CD4-positive, alpha-beta T cell treated with Interleukin-15 for 1 hour (primary cell): ENCODE data around the gene UBC.
"Not testable (repeated sequence)": the region's sequence is repeated elsewhere in the genome, so short reads cannot be mapped to it uniquely, and the experiment has no call there.

Source experiments
- DNase-seq: peaks from one replicate; pipeline ENCODE4 v3.0.0-alpha.2; 2020

Gene UBC

GRCh38 chr12:124913474-124914391 lies 717 bp downstream of the UBC start:
- DNase-seq, result peak; percentile 94

DNA sequence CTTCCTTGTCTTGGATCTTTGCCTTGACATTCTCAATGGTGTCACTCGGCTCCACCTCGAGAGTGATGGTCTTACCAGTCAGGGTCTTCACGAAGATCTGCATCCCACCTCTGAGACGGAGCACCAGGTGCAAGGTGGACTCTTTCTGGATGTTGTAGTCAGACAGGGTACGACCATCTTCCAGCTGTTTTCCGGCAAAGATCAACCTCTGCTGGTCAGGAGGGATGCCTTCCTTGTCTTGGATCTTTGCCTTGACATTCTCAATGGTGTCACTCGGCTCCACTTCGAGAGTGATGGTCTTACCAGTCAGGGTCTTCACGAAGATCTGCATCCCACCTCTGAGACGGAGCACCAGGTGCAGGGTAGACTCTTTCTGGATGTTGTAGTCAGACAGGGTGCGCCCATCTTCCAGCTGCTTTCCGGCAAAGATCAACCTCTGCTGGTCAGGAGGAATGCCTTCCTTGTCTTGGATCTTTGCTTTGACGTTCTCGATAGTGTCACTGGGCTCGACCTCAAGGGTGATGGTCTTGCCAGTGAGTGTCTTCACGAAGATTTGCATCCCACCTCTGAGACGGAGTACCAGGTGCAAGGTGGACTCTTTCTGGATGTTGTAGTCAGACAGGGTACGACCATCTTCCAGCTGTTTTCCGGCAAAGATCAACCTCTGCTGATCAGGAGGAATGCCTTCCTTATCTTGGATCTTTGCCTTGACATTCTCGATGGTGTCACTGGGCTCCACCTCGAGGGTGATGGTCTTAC lies 1.7 kb downstream of the UBC start:
- DNase-seq, result not testable (repeated sequence)

DNA sequence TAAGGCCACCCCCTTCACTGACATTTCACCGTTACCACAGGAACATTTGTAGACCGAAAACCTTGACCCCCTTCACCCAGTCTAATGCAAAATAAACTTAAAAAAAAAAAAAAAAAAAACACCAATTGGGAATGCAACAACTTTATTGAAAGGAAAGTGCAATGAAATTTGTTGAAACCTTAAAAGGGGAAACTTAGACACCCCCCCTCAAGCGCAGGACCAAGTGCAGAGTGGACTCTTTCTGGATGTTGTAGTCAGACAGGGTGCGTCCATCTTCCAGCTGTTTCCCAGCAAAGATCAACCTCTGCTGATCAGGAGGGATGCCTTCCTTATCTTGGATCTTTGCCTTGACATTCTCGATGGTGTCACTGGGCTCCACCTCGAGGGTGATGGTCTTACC lies 2.9 kb downstream of the UBC start:
- DNase-seq, result not testable (repeated sequence)

- DNase-seq, result no peak
Measured at GRCh38 chr12:124910561-124911478, 3.6 kb downstream of the UBC start.

- DNase-seq, result no peak
Measured at GRCh38 chr12:124909831-124910560, 4.5 kb downstream of the UBC start.

- DNase-seq, result peak; percentile 87
Measured at GRCh38 chr12:124906606-124907261, 7.7 kb downstream of the UBC start.

GRCh38 chr12:124904306-124905098 lies 9.9 kb downstream of the UBC start:
- DNase-seq, result peak; percentile 54

DNA sequence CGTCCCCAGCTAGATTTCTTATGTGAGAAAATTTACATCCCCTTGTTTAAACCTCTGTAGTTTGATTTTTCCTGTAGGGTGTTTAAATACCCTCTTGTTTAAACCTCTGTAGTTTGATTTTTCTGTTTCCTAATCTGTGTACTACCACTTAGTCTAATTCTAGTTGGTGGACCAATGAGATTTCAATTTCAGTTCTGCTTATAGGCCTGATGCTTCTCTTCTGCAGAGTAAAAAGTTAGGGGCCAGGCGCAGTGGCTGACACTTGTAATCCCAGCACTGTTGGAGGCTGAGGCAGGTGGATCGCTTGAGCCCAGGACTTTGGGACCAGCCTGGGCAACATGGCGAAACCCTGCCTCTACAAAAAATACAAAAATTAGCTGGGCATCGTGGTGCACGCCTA lies 11.5 kb downstream of the UBC start:
- no peak for DNase-seq

DNA sequence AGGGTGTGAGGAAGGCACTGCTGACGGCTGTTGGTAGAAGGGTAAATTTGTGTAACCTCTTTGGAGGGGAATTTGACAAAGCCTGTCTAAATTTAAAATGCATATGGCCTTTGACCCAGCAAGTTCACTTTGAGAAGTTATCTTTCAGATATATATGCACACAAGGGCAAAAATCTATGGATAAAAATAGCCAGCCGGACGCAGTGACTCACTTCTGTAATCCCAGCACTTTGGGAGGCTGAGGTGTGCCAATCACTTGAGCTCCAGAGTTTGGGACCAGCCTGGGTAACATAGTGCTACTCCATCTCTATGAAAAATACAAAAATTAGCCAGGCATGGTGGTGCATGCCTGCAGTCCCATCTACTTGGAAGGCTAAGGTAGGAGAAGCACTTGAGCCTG lies 13.4 kb downstream of the UBC start:
- DNase-seq, result no peak

DNA sequence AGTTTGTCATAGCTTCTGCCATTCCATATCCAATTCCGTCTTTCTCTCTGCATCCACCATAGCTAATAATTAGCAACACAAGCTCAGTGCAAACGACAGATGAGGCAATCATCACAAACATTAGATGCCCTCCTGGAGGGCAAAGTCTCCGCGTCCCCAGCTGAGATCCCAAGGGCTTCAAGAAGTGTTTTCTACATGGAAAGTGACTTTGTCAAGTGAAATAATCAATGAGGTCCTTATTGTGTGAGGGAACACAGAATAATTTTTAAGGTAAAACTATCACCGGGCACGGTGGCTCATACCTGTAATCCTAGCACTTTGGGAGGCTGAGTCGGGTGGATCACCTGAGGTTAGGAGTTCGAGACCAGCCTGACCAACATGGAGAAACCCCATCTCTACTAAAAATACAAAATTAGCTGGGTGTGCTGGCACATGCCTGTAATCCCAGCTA lies 14.1 kb downstream of the UBC start:
- DNase-seq, result not testable (repeated sequence)

DNA sequence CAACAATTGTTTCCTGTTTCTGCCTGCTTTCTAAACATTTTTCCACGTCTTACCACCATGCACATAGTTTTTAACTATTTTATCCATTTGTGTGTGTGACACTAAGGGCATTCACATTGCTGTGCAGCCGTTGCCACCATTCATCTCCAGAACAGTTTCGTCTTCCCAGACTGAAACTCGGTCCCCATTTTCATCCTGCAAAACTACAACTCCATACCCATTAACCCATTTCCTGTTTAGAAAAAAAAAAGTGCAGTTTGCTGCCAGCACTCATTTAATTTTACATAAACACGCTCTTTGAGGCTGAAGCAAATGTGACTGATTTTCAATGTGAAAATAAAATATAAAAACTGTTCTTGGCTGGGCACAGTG lies 15.5 kb downstream of the UBC start:
- no peak for DNase-seq

- DNase-seq, result peak; percentile 61
Measured at GRCh38 chr12:124898200-124898922, 16.1 kb downstream of the UBC start.

DNA sequence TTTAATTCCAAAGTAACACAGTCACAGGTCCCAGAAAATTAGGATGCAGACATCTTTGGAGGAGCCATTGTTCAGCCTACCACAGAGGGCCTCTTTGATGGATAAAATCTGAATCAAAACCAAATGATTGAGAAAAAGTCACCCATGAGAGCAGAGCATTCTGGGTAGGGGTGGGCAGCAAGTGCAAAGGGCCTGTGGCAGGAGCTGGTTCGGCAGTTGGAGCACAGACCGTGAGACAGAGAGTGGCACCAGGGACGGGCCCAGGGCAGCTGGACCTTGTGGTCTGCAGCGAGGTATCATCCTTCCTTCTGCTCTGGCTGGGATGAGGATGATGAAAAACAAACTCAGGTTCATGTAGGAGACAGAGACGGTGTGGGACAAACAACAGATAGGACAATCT lies 18.0 kb downstream of the UBC start:
- no peak for DNase-seq

- DNase-seq, result no peak
Measured at GRCh38 chr12:124893792-124894516, 20.5 kb downstream of the UBC start.

DNA sequence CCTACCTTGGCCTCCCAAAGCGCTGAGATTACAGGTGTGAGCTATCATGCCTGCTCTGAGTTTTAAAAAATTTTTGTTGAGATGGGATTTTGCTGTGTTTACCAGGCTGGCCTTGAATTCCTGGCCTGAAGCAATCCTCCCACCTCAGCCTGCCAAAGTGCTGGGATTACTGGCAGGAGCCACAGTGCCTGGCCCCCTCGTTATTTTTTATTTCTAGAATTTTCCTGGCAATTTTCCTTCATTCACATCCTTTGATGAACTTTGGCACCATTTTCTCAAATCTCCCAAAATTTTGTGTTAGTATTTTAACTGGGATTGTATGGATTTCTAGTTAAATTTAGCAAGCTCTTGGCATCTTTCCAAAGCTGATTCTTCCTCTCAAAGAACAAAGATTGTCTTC lies 26.2 kb downstream of the UBC start:
- no peak for DNase-seq

DNA sequence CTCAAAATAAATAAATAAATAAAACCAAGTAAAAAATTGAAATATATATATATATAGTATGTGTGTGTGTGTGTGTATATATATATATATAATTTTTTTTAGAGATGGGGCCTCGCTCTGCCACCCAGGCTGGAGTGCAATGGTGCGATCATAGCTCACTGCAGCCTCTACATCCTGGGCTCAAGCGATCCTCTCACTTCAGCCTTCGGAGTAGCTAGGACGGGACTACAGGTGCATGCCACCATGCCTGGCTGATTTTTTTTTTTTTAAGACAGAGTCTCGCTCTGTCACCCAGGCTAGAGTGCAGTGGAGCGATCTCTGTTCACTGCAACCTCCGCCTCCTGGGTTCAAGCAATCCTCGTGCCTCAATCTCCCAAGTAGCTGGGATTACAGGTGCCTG lies 26.7 kb downstream of the UBC start:
- not testable (repeated sequence) for DNase-seq

DNA sequence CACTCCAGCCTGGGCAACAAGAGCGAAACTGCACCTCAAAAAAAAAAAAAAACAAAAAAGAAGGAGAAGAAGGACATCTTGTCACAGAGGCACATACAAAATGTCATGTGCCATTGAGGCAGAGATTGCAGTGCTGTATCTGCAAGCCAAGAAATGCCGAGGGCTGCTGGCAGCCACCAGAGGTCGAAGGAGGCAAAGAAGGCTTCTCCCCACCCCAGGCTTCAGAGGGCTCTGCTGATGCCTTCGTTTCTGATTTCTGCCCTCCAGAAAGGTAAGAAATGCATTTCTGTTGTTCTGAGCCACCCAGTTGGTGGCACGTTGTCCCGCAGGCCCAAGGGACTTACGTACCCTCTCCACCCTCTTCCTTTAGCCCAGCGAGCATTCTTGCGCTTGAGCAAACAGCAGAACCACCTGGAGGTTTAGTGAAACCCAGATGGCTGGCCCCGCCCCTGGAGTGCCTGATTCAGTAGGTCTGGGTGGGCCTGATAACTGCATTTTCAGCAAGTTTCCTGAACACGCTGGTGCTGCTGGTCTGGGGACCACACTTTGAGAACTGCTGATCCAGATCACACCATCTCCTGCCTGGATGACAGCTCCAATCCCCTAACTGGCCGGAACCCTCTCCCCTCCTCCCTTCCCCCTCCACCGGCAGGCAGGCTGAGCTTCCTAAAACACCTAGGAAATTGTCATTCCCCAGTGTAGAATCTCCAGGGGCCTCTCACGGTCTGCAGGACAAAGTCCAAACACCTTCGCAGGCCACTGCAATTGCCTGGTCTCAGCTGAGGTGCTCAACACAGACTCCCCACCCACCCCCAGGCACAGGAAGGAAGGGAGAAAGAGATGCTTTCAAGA lies 29.6 kb downstream of the UBC start:
- peak; percentile 67 for DNase-seq
